ENCODE results near the gene RAD51AP1. TPM values are rescaled to one million over a fixed set of nuclear protein-coding genes. Genes with fewer than 3 reads are reported as not detected.

RAD51AP1 gene
- total and polyA plus RNA-seq, 12 donors: 0.35 to 3.4 (median 1.1) TPM

GRCh38 chr12:4566474-4566873 lies 27.8 kb downstream of the RAD51AP1 start:
- intact Hi-C loops (cut with DNase I): no loop called here
- Histone ChIP-seq H3K27me3 (peaks cover 0 to 13% (median 4%) of the 10 kb centered on the region in 7 donors), H3K9me3 (no peaks in the 10 kb centered on the region), H3K36me3 (no peaks in the 10 kb centered on the region), H3K4me3 (no peak overlapping the region), H3K4me1 (peaks cover 0 to 41% (median 3%) of the 10 kb centered on the region in 9 donors), H3K27ac (peak overlapping the region in 1 of 10 donors; percentile 80)
- ATAC-seq (no peak), DNase-seq (no peak)
- TF ChIP-seq CTCF (IDR thresholded peaks at IDR 0.05): no peak
- 78 to 88% methylated on average over 2 of the region's 2 CpGs for WGBS, 2 donors

DNA sequence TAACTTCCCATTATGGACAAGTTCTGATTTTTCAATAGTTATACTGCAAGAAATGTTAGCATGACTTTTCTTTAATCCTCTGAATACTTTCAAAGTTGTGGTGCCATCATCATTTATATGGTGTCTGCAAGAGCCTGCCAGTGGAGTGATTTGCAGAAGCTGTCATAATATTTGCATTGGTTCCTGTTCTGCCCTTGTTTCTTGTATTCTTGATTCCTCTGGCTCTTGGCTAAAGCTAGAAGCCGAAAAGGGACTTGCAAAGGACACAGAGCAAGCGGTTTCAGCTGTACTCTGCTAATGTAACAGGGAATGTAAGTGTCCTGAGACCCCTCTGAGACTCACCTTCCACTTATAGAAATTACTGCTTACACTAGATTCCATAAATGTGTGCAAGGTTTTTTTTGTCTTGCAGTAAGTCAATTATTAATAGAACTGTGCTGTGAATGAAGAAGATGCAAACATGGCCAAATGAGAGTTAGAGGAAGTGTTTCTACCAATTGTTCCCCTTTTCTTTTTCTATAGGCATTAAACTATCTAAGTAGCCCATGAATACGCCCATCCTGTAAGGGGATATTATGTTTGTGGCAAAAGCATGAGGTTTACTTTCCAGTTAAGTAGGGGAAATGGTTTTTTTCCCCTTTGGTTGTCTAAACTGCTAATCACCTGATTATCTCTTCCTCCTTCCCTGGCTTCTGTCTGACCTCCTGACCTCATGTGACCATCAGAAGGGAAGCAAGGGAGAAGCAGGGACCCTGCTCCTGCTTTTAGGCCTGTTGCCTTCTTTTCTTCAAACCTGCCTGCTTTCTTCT lies 28.6 kb downstream of the RAD51AP1 start:
- WGBS, 2 donors: 70 to 71% methylated on average over 3 of the region's 3 CpGs
- TF ChIP-seq CTCF (IDR thresholded peaks at IDR 0.05): no peak
- intact Hi-C loops (cut with DNase I): no loop called here
- Histone ChIP-seq H3K27ac (peak overlapping the region in 1 of 10 donors; percentile 80), H3K4me3 (no peak overlapping the region), H3K36me3 (no peaks in the 10 kb centered on the region), H3K27me3 (peaks cover 0 to 9% (median 4%) of the 10 kb centered on the region in 7 donors), H3K4me1 (peaks cover 0 to 33% (median 0%) of the 10 kb centered on the region in 9 donors), H3K9me3 (no peaks in the 10 kb centered on the region)
- peak in 7 of 8 donors; percentile 13 to 68 (median 48) for ATAC-seq
- DNase-seq: no peak

DNA sequence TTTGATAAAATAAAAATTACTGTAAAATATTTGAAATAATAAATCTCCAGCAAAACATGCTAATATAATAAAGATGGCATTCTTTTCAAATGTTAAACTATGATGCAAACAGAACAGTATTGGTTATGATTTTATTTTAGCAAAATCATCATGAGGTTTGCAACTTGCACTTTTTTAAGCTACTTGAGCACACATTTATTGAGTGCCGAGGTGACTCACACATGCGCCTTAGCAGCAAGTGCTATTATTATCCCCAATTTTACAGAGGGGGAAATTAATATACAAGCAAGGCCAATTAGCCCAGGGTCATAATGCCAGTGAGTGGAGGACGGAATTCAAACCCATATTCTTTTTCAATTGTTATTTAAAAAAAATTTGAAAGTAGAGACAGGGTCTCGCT lies 30.6 kb downstream of the RAD51AP1 start:
- H3K36me3 ChIP-seq: no peaks in the 10 kb centered on the region
- WGBS, 2 donors: 93 to 95% methylated on average over 4 of the region's 4 CpGs
- TF ChIP-seq CTCF (IDR thresholded peaks at IDR 0.05): no peak
- H3K4me3 ChIP-seq: no peak overlapping the region
- no peak for DNase-seq
- H3K4me1 ChIP-seq: peaks cover 0 to 28% (median 0%) of the 10 kb centered on the region in 9 donors
- H3K9me3 ChIP-seq: no peaks in the 10 kb centered on the region
- H3K27me3 ChIP-seq: peaks cover 0 to 8% (median 0%) of the 10 kb centered on the region in 7 donors
- no peak overlapping the region for H3K27ac ChIP-seq
- no peak for ATAC-seq
- intact Hi-C loops (cut with DNase I): no loop called here

DNA sequence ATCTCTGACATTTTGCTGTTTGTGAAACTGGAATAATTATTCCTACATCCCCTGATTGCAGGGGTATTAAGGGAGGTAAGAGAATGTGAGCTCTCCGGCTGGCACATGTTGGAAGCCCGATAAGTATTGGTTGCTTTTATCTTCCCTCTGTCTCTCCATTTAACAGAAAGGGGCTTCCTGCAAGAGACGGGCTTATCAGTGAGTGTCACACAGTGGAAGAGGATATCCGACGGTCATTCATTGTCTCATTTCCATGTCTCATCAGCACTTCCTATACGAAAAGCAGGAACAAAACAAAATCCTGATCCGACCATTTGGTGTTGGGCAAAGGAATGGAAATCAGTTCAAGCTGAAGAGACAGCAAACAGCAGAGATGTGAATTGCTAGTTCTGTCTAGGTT lies 34.0 kb downstream of the RAD51AP1 start:
- Histone ChIP-seq H3K27ac (no peak overlapping the region), H3K9me3 (no peaks in the 10 kb centered on the region), H3K36me3 (no peaks in the 10 kb centered on the region), H3K4me3 (no peak overlapping the region), H3K4me1 (peaks cover 0 to 7% (median 0%) of the 10 kb centered on the region in 9 donors), H3K27me3 (peaks cover 0 to 9% (median 0%) of the 10 kb centered on the region in 7 donors)
- 33 to 35% methylated on average over 7 of the region's 7 CpGs for WGBS, 2 donors
- intact Hi-C loops (cut with DNase I): loop anchor here in 1 of 10 donors (10.0 kb wide), 1 partner anchor 182 kb away; no protein-coding TSS in a partner anchor
- TF ChIP-seq CTCF (IDR thresholded peaks at IDR 0.05): no peak
- no peak for ATAC-seq
- no peak for DNase-seq

Measured in heart right ventricle (tissue), 16 donors.